ENCODE results near the gene PAM.
A peak's percentile ranks its signal among the peaks of the same experiment; 100 is the strongest.
"Not testable (repeated sequence)": the region's sequence is repeated elsewhere in the genome, so short reads cannot be mapped to it uniquely, and the experiment has no call there.

The PAM gene

GRCh38 chr5:102903074-102903871 lies 148.2 kb downstream of the PAM start:
- no peak for DNase-seq

- no peak for DNase-seq
These were observed 150.0 kb downstream of the PAM start for GRCh38 chr5:102905056-102905455.

- DNase-seq, result not testable (repeated sequence)
These were observed 152.0 kb downstream of the PAM start for GRCh38 chr5:102907099-102907498.

- DNase-seq, result peak; percentile 81
These were observed 155.4 kb downstream of the PAM start for GRCh38 chr5:102910240-102911226.

GRCh38 chr5:102911973-102912372 lies 156.9 kb downstream of the PAM start:
- DNase-seq, result peak; percentile 87

- peak; percentile 28 for DNase-seq
These were observed 161.0 kb downstream of the PAM start for GRCh38 chr5:102916109-102916508.

- no peak for DNase-seq
These were observed 164.0 kb downstream of the PAM start for GRCh38 chr5:102918986-102919610.

GRCh38 chr5:102920762-102921161 lies 165.7 kb downstream of the PAM start:
- no peak for DNase-seq

GRCh38 chr5:102921341-102922044 lies 166.4 kb downstream of the PAM start:
- peak; percentile 12 for DNase-seq

- no peak for DNase-seq
These were observed 167.1 kb downstream of the PAM start for GRCh38 chr5:102922111-102922720.

- peak; percentile 53 for DNase-seq
These were observed 167.8 kb downstream of the PAM start for GRCh38 chr5:102922799-102923477.

- no peak for DNase-seq
These were observed 169.9 kb downstream of the PAM start for GRCh38 chr5:102924963-102925362.

- DNase-seq, result no peak
These were observed 171.9 kb downstream of the PAM start for GRCh38 chr5:102927007-102927406.

GRCh38 chr5:102930244-102930643 lies 175.1 kb downstream of the PAM start:
- DNase-seq, result no peak

GRCh38 chr5:102931085-102931725 lies 176.1 kb downstream of the PAM start:
- no peak for DNase-seq

GRCh38 chr5:102932781-102933180 lies 177.7 kb downstream of the PAM start:
- no peak for DNase-seq

GRCh38 chr5:102933316-102933715 lies 178.2 kb downstream of the PAM start:
- no peak for DNase-seq

- no peak for DNase-seq
These were observed 178.8 kb downstream of the PAM start for GRCh38 chr5:102933721-102934459.

GRCh38 chr5:102937894-102938293 lies 182.8 kb downstream of the PAM start:
- DNase-seq, result peak; percentile 33

GRCh38 chr5:102941111-102941510 lies 186.0 kb downstream of the PAM start:
- DNase-seq, result no peak

Data from fibroblast of skin of right biceps (primary cell).